HepG2 (cell line): ENCODE measurements around the gene ARF5. TPM values are rescaled to one million over a fixed set of nuclear protein-coding genes. Genes with fewer than 3 reads are reported as not detected.

Source experiments
- CEBPB ChIP-seq: IDR thresholded peaks from 2 replicates; pipeline ENCODE4 v1.6.1; 2011; ENCODE audit warnings: low read depth, low read length, improper control_type of control experiment, borderline replicate concordance
- DNMT3B ChIP-seq: conservative IDR thresholded peaks from 2 replicates; pipeline ENCODE4 v1.6.1; 2016; ENCODE audit warnings: missing biosample characterization, control low read depth
- GZF1 ChIP-seq: sonication (generic); formaldehyde crosslinking; IDR thresholded peaks from 2 replicates; pipeline ENCODE4 v1.5.1; 2020; ENCODE audit warnings: mild to moderate bottlenecking, missing genetic modification reagents
- HMG20B ChIP-seq: conservative IDR thresholded peaks from 2 replicates; pipeline ENCODE4 v1.6.1; 2016; ENCODE audit warnings: missing genetic modification reagents, missing compliant biosample characterization
- ISL2 ChIP-seq: sonication (generic); formaldehyde crosslinking; IDR thresholded peaks from 2 replicates; pipeline ENCODE4 v1.5.0; 2020; ENCODE audit warnings: missing genetic modification reagents
- KLF6 ChIP-seq: IDR thresholded peaks from 2 replicates; pipeline ENCODE4 v1.8.0; 2016; ENCODE audit warnings: missing biosample characterization, missing genetic modification reagents
- MBNL3 ChIP-seq: fragments of 250-450 bp; sonication (Bioruptor Pico); conservative IDR thresholded peaks from 2 replicates; pipeline ENCODE4 v1.8.0; 2022; ENCODE audit warnings: mild to moderate bottlenecking, inconsistent platforms
- PAF1 ChIP-seq: IDR thresholded peaks from 2 replicates; pipeline ENCODE4 v1.6.1; 2016; ENCODE audit warnings: missing genetic modification reagents, missing compliant biosample characterization
- PHF8 ChIP-seq: sonication (generic); formaldehyde crosslinking; IDR thresholded peaks from 2 replicates; pipeline ENCODE4 v1.5.0; 2020; ENCODE audit warnings: missing genetic modification reagents
- POLR2AphosphoS2 ChIP-seq: IDR thresholded peaks from 2 replicates; pipeline ENCODE4 v1.6.1; 2011; ENCODE audit warnings: low read depth, low read length, improper control_type of control experiment
- RELA ChIP-seq: sonication (generic); formaldehyde crosslinking; IDR thresholded peaks from 2 replicates; pipeline ENCODE4 v1.4.0; 2020; ENCODE audit warnings: missing genetic modification reagents
- SP4 ChIP-seq: sonication (generic); formaldehyde crosslinking; IDR thresholded peaks from 2 replicates; pipeline ENCODE4 v1.8.1; 2023; ENCODE audit warnings: mild to moderate bottlenecking, missing genetic modification reagents
- SRY ChIP-seq: sonication (generic); formaldehyde crosslinking; IDR thresholded peaks from 2 replicates; pipeline ENCODE4 v1.8.0; 2022; ENCODE audit warnings: mild to moderate bottlenecking, missing genetic modification reagents
- XBP1 ChIP-seq: sonication (generic); formaldehyde crosslinking; IDR thresholded peaks from 2 replicates; pipeline ENCODE4 v1.5.0; 2020; ENCODE audit warnings: missing genetic modification reagents
- ZBTB3 ChIP-seq: sonication (generic); formaldehyde crosslinking; IDR thresholded peaks from 2 replicates; pipeline ENCODE4 v1.4.0; 2020; ENCODE audit warnings: low read depth, mild to moderate bottlenecking, moderate library complexity, missing genetic modification reagents, borderline replicate concordance
- ZFP62 ChIP-seq: sonication (generic); formaldehyde crosslinking; IDR thresholded peaks from 2 replicates; pipeline ENCODE4 v1.4.0; 2020; ENCODE audit warnings: missing genetic modification reagents
- ZMAT5 ChIP-seq: sonication (generic); formaldehyde crosslinking; IDR thresholded peaks from 2 replicates; pipeline ENCODE4 v1.5.0; 2020; ENCODE audit warnings: mild to moderate bottlenecking, low read depth, missing genetic modification reagents, borderline replicate concordance
- ZNF20 ChIP-seq: sonication (generic); formaldehyde crosslinking; IDR thresholded peaks from 2 replicates; pipeline ENCODE4 v1.4.0; 2020; ENCODE audit warnings: mild to moderate bottlenecking, moderate library complexity, missing genetic modification reagents
- ZNF230 ChIP-seq: sonication (generic); formaldehyde crosslinking; IDR thresholded peaks from 2 replicates; pipeline ENCODE4 v1.4.0; 2020; ENCODE audit warnings: mild to moderate bottlenecking, missing genetic modification reagents
- ZNF343 ChIP-seq: sonication (generic); formaldehyde crosslinking; IDR thresholded peaks from 2 replicates; pipeline ENCODE4 v1.4.0; 2020; ENCODE audit warnings: mild to moderate bottlenecking, missing genetic modification reagents
- ZNF382 ChIP-seq: sonication (generic); formaldehyde crosslinking; IDR thresholded peaks from 2 replicates; pipeline ENCODE4 v1.5.0; 2020; ENCODE audit warnings: missing genetic modification reagents, mild to moderate bottlenecking, borderline replicate concordance
- ZNF496 ChIP-seq: sonication (generic); formaldehyde crosslinking; IDR thresholded peaks from 2 replicates; pipeline ENCODE4 v1.8.1; 2023; ENCODE audit warnings: mild to moderate bottlenecking, moderate library complexity, missing genetic modification reagents; ENCODE audit not compliant: insufficient replicate concordance
- ZNF768 ChIP-seq: sonication (generic); formaldehyde crosslinking; IDR thresholded peaks from 2 replicates; pipeline ENCODE4 v1.4.0; 2020; ENCODE audit warnings: missing genetic modification reagents
- polyA plus RNA-seq, 8 experiments: library from polyadenylated mRNA; depleted of rRNA in 3 of 8; stranded (reverse) in 7 of 8; unstranded in 1 of 8; fragments of >200 nt; fragmentation: Illumina TruSeq in 4 of 8; extraction: Trizol in 4 of 8; gene quantifications; 2 replicates each; pipeline versions ENCODE4 v1.2.1 to v1.2.3, GENCODE V29; 2011 to 2016; ENCODE audit warnings: low read depth in 4 of 8, missing spikeins in 1 of 8, mixed read lengths in 1 of 8; ENCODE audit not compliant: insufficient read depth in 1 of 8
- total RNA-seq, 5 experiments: library from RNA; depleted of rRNA; stranded (reverse); fragments of >200 nt; fragmentation: Illumina TruSeq; extraction: Trizol; gene quantifications; 2 replicates each; pipeline ENCODE4 v1.2.3, GENCODE V29; 2016; ENCODE audit warnings: low read depth in 1 of 5
- TF ChIP-seq, protein P1 (sequence below): sonication (generic); formaldehyde crosslinking; IDR thresholded peaks from 2 replicates; pipeline ENCODE4 v1.4.0; 2020; ENCODE audit warnings: missing genetic modification reagents
- TF ChIP-seq, protein P2 (sequence below): sonication (generic); formaldehyde crosslinking; IDR thresholded peaks from 2 replicates; pipeline ENCODE4 v1.5.0; 2020; ENCODE audit warnings: mild to moderate bottlenecking, missing genetic modification reagents, borderline replicate concordance
- TF ChIP-seq, protein P3 (sequence below): sonication (generic); formaldehyde crosslinking; IDR thresholded peaks from 2 replicates; pipeline ENCODE4 v1.4.0; 2020; ENCODE audit warnings: missing genetic modification reagents, low read depth, mild to moderate bottlenecking, borderline replicate concordance

Gene ARF5
- total and polyA plus RNA-seq, 2 of the 13 experiments (the other 11 are each of a cell fraction or from before 2014, with no cell fraction given) = 109 to 135 TPM

- TF ChIP-seq, protein P1, sequence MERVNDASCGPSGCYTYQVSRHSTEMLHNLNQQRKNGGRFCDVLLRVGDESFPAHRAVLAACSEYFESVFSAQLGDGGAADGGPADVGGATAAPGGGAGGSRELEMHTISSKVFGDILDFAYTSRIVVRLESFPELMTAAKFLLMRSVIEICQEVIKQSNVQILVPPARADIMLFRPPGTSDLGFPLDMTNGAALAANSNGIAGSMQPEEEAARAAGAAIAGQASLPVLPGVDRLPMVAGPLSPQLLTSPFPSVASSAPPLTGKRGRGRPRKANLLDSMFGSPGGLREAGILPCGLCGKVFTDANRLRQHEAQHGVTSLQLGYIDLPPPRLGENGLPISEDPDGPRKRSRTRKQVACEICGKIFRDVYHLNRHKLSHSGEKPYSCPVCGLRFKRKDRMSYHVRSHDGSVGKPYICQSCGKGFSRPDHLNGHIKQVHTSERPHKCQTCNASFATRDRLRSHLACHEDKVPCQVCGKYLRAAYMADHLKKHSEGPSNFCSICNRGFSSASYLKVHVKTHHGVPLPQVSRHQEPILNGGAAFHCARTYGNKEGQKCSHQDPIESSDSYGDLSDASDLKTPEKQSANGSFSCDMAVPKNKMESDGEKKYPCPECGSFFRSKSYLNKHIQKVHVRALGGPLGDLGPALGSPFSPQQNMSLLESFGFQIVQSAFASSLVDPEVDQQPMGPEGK (CRISPR knock-in tag) = 0 out of 2 replicates have a peak, but pooled peaks have one; percentile 28
- no peak for TF ChIP-seq ZFP62 (CRISPR knock-in tag)
- no peak for TF ChIP-seq ZMAT5 (CRISPR knock-in tag)
- no peak for TF ChIP-seq SRY (CRISPR knock-in tag)
- TF ChIP-seq ZNF768 (CRISPR knock-in tag) = no peak
- no peak for TF ChIP-seq ZNF343 (CRISPR knock-in tag)
- no peak for TF ChIP-seq ZNF20 (CRISPR knock-in tag)
- no peak for TF ChIP-seq ZNF496 (CRISPR knock-in tag)
- no peak for TF ChIP-seq SP4 (CRISPR knock-in tag)
- TF ChIP-seq MBNL3 = no peak
- no peak for TF ChIP-seq ZNF382 (CRISPR knock-in tag)
- no peak for TF ChIP-seq DNMT3B (CRISPR knock-in tag)
- no peak for TF ChIP-seq POLR2AphosphoS2
- TF ChIP-seq KLF6 (CRISPR knock-in tag) = no peak
- no peak for TF ChIP-seq HMG20B (CRISPR knock-in tag)
- no peak for TF ChIP-seq RELA (CRISPR knock-in tag)
- TF ChIP-seq CEBPB = no peak
- TF ChIP-seq ISL2 = no peak
- no peak for TF ChIP-seq XBP1 (CRISPR knock-in tag)
- no peak for TF ChIP-seq GZF1 (CRISPR knock-in tag)
- TF ChIP-seq ZBTB3 = no peak
- TF ChIP-seq ZNF230 (CRISPR knock-in tag) = no peak
- TF ChIP-seq, protein P2, sequence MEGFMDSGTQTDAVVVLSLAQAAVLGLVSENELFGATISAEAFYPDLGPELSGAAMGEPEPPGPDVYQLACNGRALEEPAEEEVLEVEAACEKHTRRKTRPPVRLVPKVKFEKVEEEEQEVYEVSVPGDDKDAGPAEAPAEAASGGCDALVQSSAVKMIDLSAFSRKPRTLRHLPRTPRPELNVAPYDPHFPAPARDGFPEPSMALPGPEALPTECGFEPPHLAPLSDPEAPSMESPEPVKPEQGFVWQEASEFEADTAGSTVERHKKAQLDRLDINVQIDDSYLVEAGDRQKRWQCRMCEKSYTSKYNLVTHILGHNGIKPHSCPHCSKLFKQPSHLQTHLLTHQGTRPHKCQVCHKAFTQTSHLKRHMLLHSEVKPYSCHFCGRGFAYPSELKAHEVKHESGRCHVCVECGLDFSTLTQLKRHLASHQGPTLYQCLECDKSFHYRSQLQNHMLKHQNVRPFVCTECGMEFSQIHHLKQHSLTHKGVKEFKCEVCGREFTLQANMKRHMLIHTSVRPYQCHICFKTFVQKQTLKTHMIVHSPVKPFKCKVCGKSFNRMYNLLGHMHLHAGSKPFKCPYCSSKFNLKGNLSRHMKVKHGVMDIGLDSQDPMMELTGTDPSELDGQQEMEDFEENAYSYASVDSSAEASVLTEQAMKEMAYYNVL (CRISPR knock-in tag) = no peak
- no peak; the same call in 1 of the 2 replicates for TF ChIP-seq PHF8 (CRISPR knock-in tag)
- no peak for TF ChIP-seq PAF1 (CRISPR knock-in tag)
- TF ChIP-seq, protein P3, sequence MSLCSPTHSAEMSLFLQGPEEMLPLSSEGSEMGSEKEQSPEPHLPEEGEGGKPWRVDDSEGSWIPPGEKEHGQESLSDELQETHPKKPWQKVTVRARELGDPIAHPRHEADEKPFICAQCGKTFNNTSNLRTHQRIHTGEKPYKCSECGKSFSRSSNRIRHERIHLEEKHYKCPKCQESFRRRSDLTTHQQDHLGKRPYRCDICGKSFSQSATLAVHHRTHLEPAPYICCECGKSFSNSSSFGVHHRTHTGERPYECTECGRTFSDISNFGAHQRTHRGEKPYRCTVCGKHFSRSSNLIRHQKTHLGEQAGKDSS (CRISPR knock-in tag) = peak; percentile 67; the same call in 1 of the 2 replicates
These were observed 679 bp downstream of the ARF5 start (continued) for GRCh38 chr7:127588697-127589482.
